COR-L47 (cell line): Measurements from ENCODE around the gene CDC42BPB.

ENCODE experiments used
- DNase-seq: peaks from one replicate; lab custom pipeline; 2025; lab: John Stamatoyannopoulos, UW

Gene CDC42BPB

GRCh38 chr14:103094406-103095209 lies 37.3 kb upstream of the CDC42BPB start, which contains the start of gene EXOC3L4:
TSS of gene EXOC3L4 (plus strand) at chr14:103094725. CDS start at chr14:103100220, 5,495 bp downstream.
- no peak for DNase-seq

- no peak for DNase-seq
These were observed 36.6 kb upstream of the CDC42BPB start for GRCh38 chr14:103093856-103094405.

- no peak for DNase-seq
These were observed 34.5 kb upstream of the CDC42BPB start for GRCh38 chr14:103091883-103092222.

GRCh38 chr14:103091041-103091882 lies 33.9 kb upstream of the CDC42BPB start:
- no peak for DNase-seq

GRCh38 chr14:103090481-103091020 lies 33.2 kb upstream of the CDC42BPB start:
- no peak for DNase-seq

- DNase-seq: no peak
These were observed 32.3 kb upstream of the CDC42BPB start for GRCh38 chr14:103089386-103090335.

- DNase-seq: no peak
These were observed 31.6 kb upstream of the CDC42BPB start for GRCh38 chr14:103088921-103089320.

GRCh38 chr14:103087343-103087835 lies 30.0 kb upstream of the CDC42BPB start:
- peak; percentile 46 for DNase-seq

- DNase-seq: no peak
These were observed 29.5 kb upstream of the CDC42BPB start for GRCh38 chr14:103086771-103087342.

GRCh38 chr14:103085106-103086091 lies 28.1 kb upstream of the CDC42BPB start:
- no peak for DNase-seq

- no peak for DNase-seq
These were observed 26.9 kb upstream of the CDC42BPB start, which contains the start of gene LBHD2 for GRCh38 chr14:103084021-103084919. TSS of gene LBHD2 (plus strand) at chr14:103084210. CDS start at chr14:103086013, 1,803 bp downstream.

- DNase-seq: no peak
These were observed 24.6 kb upstream of the CDC42BPB start for GRCh38 chr14:103081951-103082350.

- no peak for DNase-seq
These were observed 21.7 kb upstream of the CDC42BPB start for GRCh38 chr14:103078860-103079587.

GRCh38 chr14:103078420-103078749 lies 21.0 kb upstream of the CDC42BPB start:
- DNase-seq: peak; percentile 96

- no peak for DNase-seq
These were observed 17.5 kb upstream of the CDC42BPB start for GRCh38 chr14:103074729-103075367.

- DNase-seq: no peak
These were observed 16.8 kb upstream of the CDC42BPB start for GRCh38 chr14:103073876-103074728.
